ENCODE data around the gene GATB.

GATB gene

DNA sequence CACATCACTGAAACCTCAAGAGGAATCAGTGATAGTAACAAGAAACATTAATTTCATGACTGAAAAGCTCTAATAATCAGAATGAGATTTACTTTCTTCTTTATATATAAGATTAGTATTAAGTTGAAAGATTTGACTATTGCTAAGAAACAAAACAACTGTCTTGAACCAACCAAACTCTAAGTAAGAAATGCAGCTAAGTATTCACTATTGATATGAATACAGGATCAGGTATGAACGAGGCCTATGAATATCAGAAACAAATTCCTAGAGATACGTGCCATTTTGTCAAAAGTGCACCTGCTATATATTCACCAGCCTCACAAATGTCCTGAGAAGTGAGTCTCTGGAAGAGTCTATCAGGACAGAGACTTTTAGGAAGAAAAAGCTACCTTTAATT, 32.1 kb downstream of the GATB start:
- DNase-seq = no peak

GRCh38 chr4:151728006-151728405, 32.8 kb downstream of the GATB start:
- no peak for DNase-seq

GRCh38 chr4:151727365-151727764, 33.4 kb downstream of the GATB start:
- DNase-seq = no peak

DNA sequence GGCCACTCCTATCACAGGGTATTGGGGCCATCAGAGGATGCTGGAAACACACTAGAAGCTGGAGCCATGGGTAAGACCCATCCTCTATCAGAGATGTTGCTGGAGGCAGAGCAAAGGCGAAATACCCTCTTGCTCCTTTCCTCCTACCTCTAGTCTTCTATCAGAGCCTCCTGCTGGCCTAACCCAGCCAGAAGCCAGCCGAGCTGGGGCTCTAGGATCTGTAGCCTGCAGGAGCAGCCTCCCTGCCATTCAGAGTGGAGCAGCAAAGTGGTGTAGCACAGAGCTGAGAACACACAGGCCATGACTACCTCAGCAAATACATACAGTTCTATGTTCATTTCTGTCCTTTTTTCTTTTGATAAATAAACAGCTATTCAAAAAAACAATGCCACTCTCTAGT, 35.7 kb downstream of the GATB start:
- no peak for DNase-seq

DNA sequence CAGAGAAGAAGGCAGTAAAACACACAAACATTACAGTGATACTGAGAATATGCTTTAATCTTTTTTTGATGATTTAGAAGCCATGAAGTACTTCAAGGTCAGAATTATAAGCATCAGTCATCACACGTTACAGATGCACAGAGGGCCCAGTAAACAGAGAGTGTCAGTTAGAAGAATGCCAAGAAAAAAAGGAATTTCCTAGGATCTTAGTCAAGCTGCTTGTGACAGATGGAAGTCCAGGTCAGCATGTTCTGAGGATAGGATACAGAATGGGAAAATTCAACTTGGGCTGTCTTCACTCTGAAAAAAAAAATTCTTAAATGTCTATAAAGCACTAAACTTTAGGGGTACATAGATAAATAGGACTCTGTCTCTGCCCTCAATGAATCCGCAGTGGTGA, 38.9 kb downstream of the GATB start:
- no peak for DNase-seq

DNA sequence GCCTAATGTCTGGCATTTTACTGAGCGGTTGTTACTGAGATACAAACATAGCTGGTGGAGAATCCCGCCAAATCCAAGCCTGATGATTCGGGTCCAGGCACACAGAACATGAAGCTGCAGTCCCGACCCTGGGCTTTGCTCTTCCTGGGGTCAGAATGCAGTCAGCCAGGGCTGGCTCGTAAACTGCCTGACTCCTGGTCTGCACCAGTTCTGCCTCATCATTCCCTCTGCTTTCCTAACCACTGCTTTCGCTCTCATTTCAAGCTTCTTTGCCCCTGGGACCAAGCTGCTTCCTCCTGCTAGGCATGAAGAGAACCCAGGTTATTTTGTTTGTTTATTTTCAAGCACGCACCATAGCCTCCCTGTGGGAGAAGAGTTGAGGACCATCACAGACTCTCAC, 39.3 kb downstream of the GATB start:
- DNase-seq = no peak

GRCh38 chr4:151719956-151720334, 40.9 kb downstream of the GATB start:
- no peak for DNase-seq

GRCh38 chr4:151718984-151719955, 41.5 kb downstream of the GATB start:
- no peak for DNase-seq

DNA sequence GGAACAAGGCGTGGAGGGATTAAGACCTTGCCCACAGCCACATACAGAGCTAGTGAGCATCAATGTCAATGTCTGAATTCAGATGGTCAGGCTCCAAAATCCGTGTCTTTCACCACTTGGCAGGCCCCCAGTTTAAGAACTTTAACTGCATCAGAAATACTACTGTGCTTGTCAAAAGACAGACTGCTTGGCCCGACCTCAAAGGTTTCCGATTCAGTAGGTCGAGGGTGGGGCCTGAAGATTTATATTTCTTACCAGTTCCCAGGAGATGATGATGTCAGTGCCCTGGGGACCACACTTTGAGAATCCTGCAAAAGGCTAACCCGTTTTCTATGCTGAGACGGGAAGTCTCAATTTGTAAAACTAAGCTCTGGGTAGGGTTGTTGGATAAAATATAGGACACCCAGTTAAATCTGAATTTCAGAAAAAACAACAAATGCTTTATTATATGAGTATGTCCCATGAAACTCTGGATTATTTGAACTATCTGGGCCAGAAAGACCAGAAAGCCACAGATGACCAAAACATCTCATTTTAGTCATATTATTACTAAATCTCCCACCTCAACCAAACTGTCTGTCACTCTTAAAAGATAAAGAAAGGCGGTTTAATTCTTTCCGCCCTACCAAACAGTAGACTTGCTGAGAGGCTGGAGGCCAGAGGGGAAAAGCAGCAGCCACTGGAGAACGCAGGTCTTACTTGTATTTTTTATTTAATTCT, 42.7 kb downstream of the GATB start:
- DNase-seq = no peak

DNA sequence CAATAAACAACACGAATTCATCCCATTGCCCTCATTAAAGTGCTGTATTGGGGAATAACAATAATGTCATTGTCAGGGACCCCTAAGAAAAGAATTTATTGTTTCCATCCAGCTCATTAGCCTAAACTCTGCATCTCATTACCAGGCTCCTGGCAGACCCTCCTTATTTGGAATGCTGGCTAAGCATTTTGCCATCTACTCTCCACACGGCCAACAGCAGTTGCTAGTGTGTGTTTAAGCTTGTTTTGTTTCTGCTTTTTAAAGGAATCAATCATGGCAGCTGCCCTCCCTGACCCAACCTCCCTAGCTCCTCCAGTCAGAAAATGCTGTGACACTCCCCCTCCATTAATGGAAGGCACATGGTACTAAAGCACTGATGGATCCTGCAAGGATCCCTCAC, 43.5 kb downstream of the GATB start:
- DNase-seq = no peak

DNA sequence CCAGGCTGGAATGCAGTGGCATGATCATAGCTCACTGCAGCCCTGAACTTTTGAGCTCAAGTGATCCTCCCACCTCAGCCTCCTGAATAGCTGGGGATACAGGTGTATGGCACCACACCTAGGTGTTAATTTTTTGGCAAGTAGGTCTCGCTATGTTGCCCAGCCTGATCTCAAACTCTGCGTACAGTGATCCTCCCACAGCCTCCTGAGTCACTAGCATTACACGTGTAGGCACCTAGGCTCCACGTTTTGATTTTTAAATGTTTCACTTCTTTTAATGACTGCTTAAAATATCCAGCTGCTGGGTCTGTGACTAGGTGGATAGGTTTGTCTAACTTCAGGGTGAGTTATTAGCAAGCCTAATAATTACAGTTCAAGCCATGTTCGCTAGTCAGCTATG, 44.5 kb downstream of the GATB start:
- no peak for DNase-seq

DNA sequence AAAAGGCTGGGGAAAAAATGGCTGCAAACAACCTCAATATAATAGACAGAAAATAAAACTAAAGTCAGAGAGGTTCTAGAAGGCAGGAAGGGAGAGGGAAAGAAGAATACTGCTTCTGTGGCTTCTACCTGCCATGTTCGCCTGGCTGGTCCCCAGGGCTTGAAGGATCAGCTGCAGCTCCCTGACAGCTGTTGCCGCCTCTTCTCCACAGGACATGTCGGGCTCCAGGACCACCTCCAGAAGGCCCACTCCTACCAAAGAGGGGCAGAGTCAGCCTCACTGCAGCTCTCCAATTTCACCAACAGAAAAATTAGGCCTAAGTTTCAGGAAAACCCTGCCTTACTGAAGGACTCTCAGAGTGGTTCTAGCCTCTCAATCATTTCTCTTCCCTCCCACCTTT, 44.9 kb downstream of the GATB start:
- DNase-seq = no peak

- DNase-seq = no peak
These were observed 48.0 kb downstream of the GATB start for GRCh38 chr4:151712777-151713176.

DNA sequence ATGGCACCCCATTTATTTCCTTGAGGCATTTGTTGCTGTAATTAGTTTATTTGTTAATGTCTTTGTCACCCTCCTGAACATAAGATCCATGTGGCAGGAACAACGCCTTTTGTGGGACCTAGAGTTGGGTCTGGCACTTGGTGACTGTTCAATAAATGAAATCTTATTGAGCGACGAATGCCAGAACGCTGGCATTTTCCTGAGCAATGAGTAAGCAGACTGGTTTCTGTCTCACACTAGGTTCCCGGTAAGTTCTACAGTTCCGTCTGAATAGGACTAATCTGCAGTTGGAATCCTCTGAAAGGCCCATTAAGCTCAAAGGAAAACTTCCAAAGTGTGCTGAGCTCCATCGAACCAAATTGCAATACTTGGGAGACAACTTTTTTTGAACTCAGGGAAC, 49.2 kb downstream of the GATB start:
- DNase-seq = no peak

DNA sequence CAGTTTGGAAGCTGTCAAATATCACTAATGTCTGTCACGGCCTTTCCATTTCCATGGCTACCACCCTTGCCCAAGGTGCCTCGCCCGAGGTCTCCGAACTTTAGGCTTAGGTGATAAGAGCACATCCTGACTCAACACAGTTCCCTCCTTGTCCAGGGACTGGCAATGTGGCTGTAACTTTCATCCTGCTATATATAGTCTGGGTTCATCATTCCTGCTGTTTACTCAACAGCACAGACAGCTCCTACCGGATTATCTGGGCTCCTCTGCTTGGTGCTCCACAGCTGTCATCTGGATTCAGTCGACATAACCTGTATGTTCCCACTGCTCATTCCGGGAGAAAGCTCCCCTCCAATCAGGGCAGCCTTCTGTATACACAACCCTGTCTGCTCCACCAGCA, 51.2 kb downstream of the GATB start:
- no peak for DNase-seq

- DNase-seq = no peak
These were observed 51.7 kb downstream of the GATB start for GRCh38 chr4:151709071-151709470.

DNA sequence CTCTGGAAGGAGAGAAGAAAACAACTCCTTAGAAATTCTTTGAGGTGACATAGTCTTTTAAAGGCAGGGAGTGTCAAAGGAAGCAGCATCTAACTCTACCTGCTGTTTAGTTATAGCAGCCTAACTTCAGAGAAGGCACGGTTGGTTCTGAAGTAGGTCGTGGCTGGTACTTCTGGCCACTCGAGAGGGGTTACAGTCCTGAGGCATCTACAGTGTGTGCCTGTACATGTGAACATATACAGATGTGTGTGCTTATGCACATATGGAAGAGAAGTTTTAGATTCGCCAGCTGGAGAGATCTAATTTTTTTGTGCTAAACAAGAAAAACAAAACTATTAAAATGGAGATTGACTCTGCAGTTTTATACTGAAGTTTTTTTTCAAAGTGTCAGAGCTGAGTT, 52.7 kb downstream of the GATB start:
- DNase-seq = no peak

GRCh38 chr4:151703401-151703800, 57.4 kb downstream of the GATB start:
- no peak for DNase-seq

DNA sequence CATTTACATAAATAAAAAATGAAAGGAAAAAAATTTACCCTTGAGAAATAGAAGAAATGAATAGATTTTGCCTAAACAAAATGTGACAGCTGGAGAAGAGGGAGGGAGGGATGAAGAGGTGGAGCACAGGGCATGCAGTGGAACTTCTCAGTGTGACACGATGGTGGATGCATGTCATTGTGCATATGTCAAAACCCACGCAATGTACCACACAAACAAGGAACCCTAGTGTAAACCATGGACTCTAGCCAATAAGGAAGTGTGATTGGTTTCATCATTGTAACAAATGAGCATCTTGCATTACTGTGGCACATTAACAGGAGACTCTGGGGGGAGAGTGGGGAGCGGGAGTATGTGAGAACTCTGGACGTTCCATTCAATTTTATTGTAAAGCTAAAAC, 58.6 kb downstream of the GATB start:
- no peak for DNase-seq

- no peak for DNase-seq
These were observed 60.1 kb downstream of the GATB start for GRCh38 chr4:151700566-151701316.

DNA sequence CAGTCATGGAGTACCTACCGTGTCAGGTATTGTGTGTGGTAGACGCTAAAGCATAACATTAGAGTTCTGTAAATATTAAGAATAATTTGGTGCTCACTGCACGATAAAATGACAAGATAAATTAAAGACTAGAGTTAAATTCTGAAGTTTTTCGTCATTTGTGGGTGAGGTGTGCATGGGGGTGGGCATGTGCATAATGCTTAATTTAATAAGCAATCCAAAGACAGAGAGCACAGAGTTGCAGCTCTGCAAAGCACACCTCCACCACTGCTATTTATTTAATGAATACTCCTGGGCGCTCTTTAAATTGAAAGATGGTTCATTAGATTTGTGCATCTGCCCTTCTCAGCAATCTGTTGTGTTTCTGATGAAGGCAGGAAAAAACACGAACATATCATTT, 62.6 kb downstream of the GATB start:
- DNase-seq = no peak

GRCh38 chr4:151694961-151695720, 65.7 kb downstream of the GATB start:
- no peak for DNase-seq

Measured in activated CD4-positive, CD25-positive, alpha-beta regulatory T cell (primary cell).